ENCODE results near the gene AMIGO3.
"Not testable (repeated sequence)": the region's sequence is repeated elsewhere in the genome, so short reads cannot be mapped to it uniquely, and the experiment has no call there.

The AMIGO3 gene

GRCh38 chr3:49754536-49754935 lies 35.1 kb upstream of the AMIGO3 start:
- ChIA-PET POLR2A (no interaction called here), CTCF (no interaction called here)
- TF ChIP-seq ZNF707 (tag by site-specific recombination; IDR thresholded peaks at IDR 0.05), result no peak
- TF ChIP-seq ZNF2 (tag by site-specific recombination; IDR thresholded peaks at IDR 0.05), result no peak
- no peak for TF ChIP-seq ZBTB20 (tag by site-specific recombination; IDR thresholded peaks at IDR 0.05)
- no peak for TF ChIP-seq TRIM28 (IDR thresholded peaks at IDR 0.05; ENCODE audit: borderline replicate concordance, low read length)
- no peak for TF ChIP-seq OSR2 (tag by site-specific recombination; IDR thresholded peaks at IDR 0.05)
- no peak for TF ChIP-seq ZNF776 (tag by site-specific recombination; IDR thresholded peaks at IDR 0.05; ENCODE audit: borderline replicate concordance)
- TF ChIP-seq SETDB1 (IDR thresholded peaks at IDR 0.05; ENCODE audit: insufficient read length, low read length), result no peak
- no peak for TF ChIP-seq ZNF624 (tag by site-specific recombination; IDR thresholded peaks at IDR 0.05)
- no peak overlapping the region for H3K27ac ChIP-seq (ENCODE audit: extremely low read depth, low read depth, low read length)
- no peaks in the 10 kb centered on the region for H3K9me3 ChIP-seq (ENCODE audit: control insufficient read depth, insufficient read depth, low read depth, low read length)
- H3K36me3 ChIP-seq (ENCODE audit: control insufficient read depth in 2 of 2, insufficient read depth in 1 of 2, low read length in 2 of 2), result peaks cover 0 to 6% of the 10 kb centered on the region in 2 experiments; a peak in 2 of 3 replicates
- H3K4me3 ChIP-seq (ENCODE audit: low read depth, low read length), result no peak overlapping the region
- no peaks in the 10 kb centered on the region for H3K4me1 ChIP-seq (ENCODE audit: control insufficient read depth, insufficient read depth, low read length)

- no peaks in the 10 kb centered on the region for H3K9me3 ChIP-seq (ENCODE audit: control insufficient read depth, insufficient read depth, low read depth, low read length)
- ChIA-PET CTCF (no interaction called here), POLR2A (no interaction called here)
- peaks cover 0 to 22% of the 10 kb centered on the region in 2 experiments; a peak in 2 of 3 replicates for H3K36me3 ChIP-seq (ENCODE audit: control insufficient read depth in 2 of 2, insufficient read depth in 1 of 2, low read length in 2 of 2)
- H3K27ac ChIP-seq (ENCODE audit: extremely low read depth, low read depth, low read length), result no peak overlapping the region
- no peaks in the 10 kb centered on the region for H3K4me1 ChIP-seq (ENCODE audit: control insufficient read depth, insufficient read depth, low read length)
- H3K4me3 ChIP-seq (ENCODE audit: low read depth, low read length), result no peak overlapping the region
- no peak for TF ChIP-seq PRDM6 (tag by site-specific recombination; IDR thresholded peaks at IDR 0.05)
- no peak for TF ChIP-seq SCRT1 (tag by site-specific recombination; IDR thresholded peaks at IDR 0.05; ENCODE audit: borderline replicate concordance)
- TF ChIP-seq ZNF76 (tag by site-specific recombination; IDR thresholded peaks at IDR 0.05; ENCODE audit: borderline replicate concordance, low read depth), result no peak
- no peak for TF ChIP-seq YY2 (tag by site-specific recombination; IDR thresholded peaks at IDR 0.05)
- no peak for TF ChIP-seq HOXA7 (CRISPR knock-in tag; IDR thresholded peaks at IDR 0.05; ENCODE audit: borderline replicate concordance)
- TF ChIP-seq ZNF146 (tag by site-specific recombination; IDR thresholded peaks at IDR 0.05), result no peak
- TF ChIP-seq ZNF26 (tag by site-specific recombination; IDR thresholded peaks at IDR 0.05), result no peak
- TF ChIP-seq KLF7 (tag by site-specific recombination; IDR thresholded peaks at IDR 0.05; ENCODE audit: borderline replicate concordance), result no peak
- TF ChIP-seq ZNF341 (tag by site-specific recombination; IDR thresholded peaks at IDR 0.05; ENCODE audit: low read depth), result no peak
- TF ChIP-seq ZNF19 (tag by site-specific recombination; IDR thresholded peaks at IDR 0.05; ENCODE audit: low read depth), result no peak
- TF ChIP-seq ZBTB6 (tag by site-specific recombination; IDR thresholded peaks at IDR 0.05), result no peak
Measured at GRCh38 chr3:49751501-49751900, 32.0 kb upstream of the AMIGO3 start.

- H3K27ac ChIP-seq (ENCODE audit: extremely low read depth, low read depth, low read length), result no peak overlapping the region
- CTCF ChIA-PET, result no interaction called here
Measured at GRCh38 chr3:49750056-49750455, 30.6 kb upstream of the AMIGO3 start.

GRCh38 chr3:49748874-49749273 lies 29.4 kb upstream of the AMIGO3 start:
- peaks cover 0 to 38% of the 10 kb centered on the region in 2 experiments; a peak in 2 of 3 replicates for H3K36me3 ChIP-seq (ENCODE audit: control insufficient read depth in 2 of 2, insufficient read depth in 1 of 2, low read length in 2 of 2)
- H3K27ac ChIP-seq (ENCODE audit: extremely low read depth, low read depth, low read length); H3K4me3 ChIP-seq (ENCODE audit: low read depth, low read length); POLR2A ChIA-PET; H3K4me1 ChIP-seq (ENCODE audit: control insufficient read depth, insufficient read depth, low read length); H3K9me3 ChIP-seq (ENCODE audit: control insufficient read depth, insufficient read depth, low read depth, low read length): not testable (repeated sequence)
- CTCF ChIA-PET, result interaction anchor here (0.7 kb wide), 1 partner anchor 8 kb away, joined by 3 read pairs; no protein-coding TSS in a partner anchor

More at GRCh38 chr3:49750056-49750455, 30.6 kb upstream of the AMIGO3 start:
- TF ChIP-seq MYNN (tag by site-specific recombination; IDR thresholded peaks at IDR 0.05; ENCODE audit: borderline replicate concordance) (no peak), PRDM1 (tag by site-specific recombination; IDR thresholded peaks at IDR 0.05) (no peak), ZNF366 (tag by site-specific recombination; conservative IDR thresholded peaks at IDR 0.05) (no peak), AEBP2 (tag by site-specific recombination; IDR thresholded peaks at IDR 0.05; ENCODE audit: borderline replicate concordance) (no peak), ZSCAN30 (tag by site-specific recombination; IDR thresholded peaks at IDR 0.05) (no peak), SP7 (tag by site-specific recombination; IDR thresholded peaks at IDR 0.05) (no peak), ZNF600 (tag by site-specific recombination; IDR thresholded peaks at IDR 0.05) (no peak)
- Histone ChIP-seq H3K4me1 (ENCODE audit: control insufficient read depth, insufficient read depth, low read length) (no peaks in the 10 kb centered on the region), H3K9me3 (ENCODE audit: control insufficient read depth, insufficient read depth, low read depth, low read length) (no peaks in the 10 kb centered on the region), H3K36me3 (ENCODE audit: control insufficient read depth in 2 of 2, insufficient read depth in 1 of 2, low read length in 2 of 2) (peaks cover 0 to 31% of the 10 kb centered on the region in 2 experiments; a peak in 2 of 3 replicates), H3K4me3 (ENCODE audit: low read depth, low read length) (no peak overlapping the region)
- POLR2A ChIA-PET, result no interaction called here

Measured in HEK293 (cell line).